MG63 (cell line): Measurements from ENCODE around the gene ABLIM1. TPM values are rescaled to one million over a fixed set of nuclear protein-coding genes. Genes with fewer than 3 reads are reported as not detected.

Experiments
- DNase-seq: peaks from one replicate; pipeline ENCODE4 v3.0.0-alpha.2; 2020
- H3K27me3 ChIP-seq: fragments of 250-450 bp; sonication (Bioruptor Pico); 2 replicates; pipeline ENCODE4 v1.5.1; 2020; ENCODE audit warnings: mild to moderate bottlenecking, moderate library complexity
- H3K36me3 ChIP-seq: fragments of 250-450 bp; sonication (Bioruptor Pico); 2 replicates; pipeline ENCODE4 v1.5.1; 2020; ENCODE audit warnings: mild to moderate bottlenecking, moderate library complexity
- H3K4me3 ChIP-seq: fragments of 250-450 bp; sonication (Bioruptor Pico); 2 replicates; pipeline ENCODE4 v1.5.1; 2020; ENCODE audit warnings: mild to moderate bottlenecking, moderate library complexity
- H3K9me3 ChIP-seq: fragments of 250-450 bp; sonication (Bioruptor Pico); 2 replicates; pipeline ENCODE4 v1.5.1; 2020; ENCODE audit warnings: mild to moderate bottlenecking, moderate library complexity
- total RNA-seq: library from RNA; depleted of rRNA; stranded (reverse); fragments of >200 nt; shearing (Covaris generic); gene quantifications from 2 replicates; pipeline ENCODE4 v1.2.3, GENCODE V29; 2014; ENCODE audit warnings: low replicate concordance

ABLIM1 gene
- total RNA-seq, 1 experiment from 2014 or later, result 19.4 TPM

GRCh38 chr10:114491933-114492332 lies 166.1 kb downstream of the ABLIM1 start:
- Histone ChIP-seq H3K4me3 (no peak overlapping the region), H3K27me3 (no peaks in the 10 kb centered on the region), H3K36me3 (peaks cover 38% of the 10 kb centered on the region), H3K9me3 (no peaks in the 10 kb centered on the region)
- peak; percentile 52 for DNase-seq

GRCh38 chr10:114491419-114491818 lies 166.7 kb downstream of the ABLIM1 start:
- Histone ChIP-seq H3K27me3 (no peaks in the 10 kb centered on the region), H3K9me3 (no peaks in the 10 kb centered on the region), H3K4me3 (no peak overlapping the region), H3K36me3 (peaks cover 41% of the 10 kb centered on the region)
- DNase-seq, result peak; percentile 55

GRCh38 chr10:114489521-114490310 lies 168.4 kb downstream of the ABLIM1 start:
- Histone ChIP-seq H3K36me3 (peaks cover 53% of the 10 kb centered on the region), H3K4me3 (no peak overlapping the region), H3K27me3 (no peaks in the 10 kb centered on the region), H3K9me3 (no peaks in the 10 kb centered on the region)
- DNase-seq, result no peak

GRCh38 chr10:114487815-114488536 lies 170.1 kb downstream of the ABLIM1 start:
- Histone ChIP-seq H3K4me3 (no peak overlapping the region), H3K36me3 (peaks cover 61% of the 10 kb centered on the region), H3K9me3 (no peaks in the 10 kb centered on the region), H3K27me3 (no peaks in the 10 kb centered on the region)
- no peak for DNase-seq

GRCh38 chr10:114486938-114487814 lies 170.9 kb downstream of the ABLIM1 start:
- Histone ChIP-seq H3K27me3 (no peaks in the 10 kb centered on the region), H3K4me3 (no peak overlapping the region), H3K9me3 (no peaks in the 10 kb centered on the region), H3K36me3 (peaks cover 61% of the 10 kb centered on the region)
- DNase-seq, result no peak

- no peak for DNase-seq
- peaks cover 69% of the 10 kb centered on the region for H3K36me3 ChIP-seq
- no peaks in the 10 kb centered on the region for H3K27me3 ChIP-seq
- H3K9me3 ChIP-seq, result no peaks in the 10 kb centered on the region
- no peak overlapping the region for H3K4me3 ChIP-seq
These were observed 172.2 kb downstream of the ABLIM1 start for GRCh38 chr10:114485696-114486400.

GRCh38 chr10:114483575-114483974 lies 174.5 kb downstream of the ABLIM1 start:
- no peaks in the 10 kb centered on the region for H3K9me3 ChIP-seq
- peaks cover 65% of the 10 kb centered on the region for H3K36me3 ChIP-seq
- no peak overlapping the region for H3K4me3 ChIP-seq
- no peaks in the 10 kb centered on the region for H3K27me3 ChIP-seq
- DNase-seq, result no peak

GRCh38 chr10:114482480-114483304 lies 175.4 kb downstream of the ABLIM1 start:
- peaks cover 60% of the 10 kb centered on the region for H3K36me3 ChIP-seq
- no peak overlapping the region for H3K4me3 ChIP-seq
- no peak for DNase-seq
- H3K9me3 ChIP-seq, result no peaks in the 10 kb centered on the region
- H3K27me3 ChIP-seq, result no peaks in the 10 kb centered on the region

GRCh38 chr10:114481055-114481454 lies 177.0 kb downstream of the ABLIM1 start:
- Histone ChIP-seq H3K36me3 (peaks cover 45% of the 10 kb centered on the region), H3K27me3 (no peaks in the 10 kb centered on the region), H3K9me3 (no peaks in the 10 kb centered on the region), H3K4me3 (no peak overlapping the region)
- no peak for DNase-seq

GRCh38 chr10:114479836-114480235 lies 178.2 kb downstream of the ABLIM1 start:
- Histone ChIP-seq H3K36me3 (peaks cover 34% of the 10 kb centered on the region), H3K27me3 (no peaks in the 10 kb centered on the region), H3K4me3 (no peak overlapping the region), H3K9me3 (no peaks in the 10 kb centered on the region)
- no peak for DNase-seq

- Histone ChIP-seq H3K9me3 (no peaks in the 10 kb centered on the region), H3K4me3 (no peak overlapping the region), H3K36me3 (peaks cover 32% of the 10 kb centered on the region), H3K27me3 (no peaks in the 10 kb centered on the region)
- no peak for DNase-seq
These were observed 178.8 kb downstream of the ABLIM1 start for GRCh38 chr10:114479307-114479706.

GRCh38 chr10:114478281-114478680 lies 179.8 kb downstream of the ABLIM1 start:
- DNase-seq, result no peak
- Histone ChIP-seq H3K36me3 (peaks cover 23% of the 10 kb centered on the region), H3K4me3 (no peak overlapping the region), H3K27me3 (no peaks in the 10 kb centered on the region), H3K9me3 (no peaks in the 10 kb centered on the region)

GRCh38 chr10:114477285-114477684 lies 180.8 kb downstream of the ABLIM1 start:
- DNase-seq, result no peak

GRCh38 chr10:114474989-114475388 lies 183.1 kb downstream of the ABLIM1 start:
- peaks cover 19% of the 10 kb centered on the region for H3K36me3 ChIP-seq
- no peak overlapping the region for H3K4me3 ChIP-seq
- no peaks in the 10 kb centered on the region for H3K9me3 ChIP-seq
- DNase-seq, result no peak
- no peaks in the 10 kb centered on the region for H3K27me3 ChIP-seq

More at GRCh38 chr10:114477285-114477684, 180.8 kb downstream of the ABLIM1 start:
- no peaks in the 10 kb centered on the region for H3K9me3 ChIP-seq
- H3K36me3 ChIP-seq, result peaks cover 28% of the 10 kb centered on the region
- H3K27me3 ChIP-seq, result no peaks in the 10 kb centered on the region
- H3K4me3 ChIP-seq, result no peak overlapping the region

- Histone ChIP-seq H3K9me3 (no peaks in the 10 kb centered on the region), H3K36me3 (peaks cover 15% of the 10 kb centered on the region), H3K4me3 (no peak overlapping the region), H3K27me3 (no peaks in the 10 kb centered on the region)
- DNase-seq, result no peak
These were observed 184.3 kb downstream of the ABLIM1 start for GRCh38 chr10:114473776-114474175.

GRCh38 chr10:114472877-114473253 lies 185.2 kb downstream of the ABLIM1 start:
- Histone ChIP-seq H3K27me3 (no peaks in the 10 kb centered on the region), H3K4me3 (no peak overlapping the region), H3K36me3 (peaks cover 12% of the 10 kb centered on the region), H3K9me3 (no peaks in the 10 kb centered on the region)
- DNase-seq, result no peak
